ENCODE data around the gene TACC2.
A peak's percentile ranks its signal among the peaks of the same experiment; 100 is the strongest.

The TACC2 gene

GRCh38 chr10:122282909-122283308, 293.9 kb downstream of the TACC2 start:
- DNase-seq, result no peak

GRCh38 chr10:122285506-122286444, 296.8 kb downstream of the TACC2 start:
- DNase-seq, result no peak

GRCh38 chr10:122286867-122287266, 297.9 kb downstream of the TACC2 start:
- no peak for DNase-seq

GRCh38 chr10:122287570-122287969, 298.6 kb downstream of the TACC2 start:
- DNase-seq, result no peak

GRCh38 chr10:122288262-122288661, 299.3 kb downstream of the TACC2 start:
- no peak for DNase-seq

GRCh38 chr10:122288917-122289316, 300.0 kb downstream of the TACC2 start:
- no peak for DNase-seq

- DNase-seq, result no peak
Observed at GRCh38 chr10:122290334-122290733, 301.4 kb downstream of the TACC2 start.

GRCh38 chr10:122290833-122291532, 302.0 kb downstream of the TACC2 start:
- DNase-seq, result no peak

GRCh38 chr10:122291739-122292138, 302.8 kb downstream of the TACC2 start:
- no peak for DNase-seq

- no peak for DNase-seq
Observed at GRCh38 chr10:122292376-122292775, 303.4 kb downstream of the TACC2 start.

- DNase-seq, result no peak
Observed at GRCh38 chr10:122293156-122293960, 304.4 kb downstream of the TACC2 start.

- no peak for DNase-seq
Observed at GRCh38 chr10:122293961-122294380, 305.0 kb downstream of the TACC2 start.

- no peak for DNase-seq
Observed at GRCh38 chr10:122294511-122295450, 305.8 kb downstream of the TACC2 start.

- DNase-seq, result no peak
Observed at GRCh38 chr10:122295451-122295809, 306.5 kb downstream of the TACC2 start.

GRCh38 chr10:122296363-122297120, 307.6 kb downstream of the TACC2 start:
- no peak for DNase-seq

- DNase-seq, result no peak
Observed at GRCh38 chr10:122297583-122297982, 308.6 kb downstream of the TACC2 start.

- no peak for DNase-seq
Observed at GRCh38 chr10:122298206-122298597, 309.2 kb downstream of the TACC2 start.

- peak; percentile 46 for DNase-seq
Observed at GRCh38 chr10:122298598-122299301, 309.8 kb downstream of the TACC2 start.

GRCh38 chr10:122299423-122300075, 310.6 kb downstream of the TACC2 start:
- no peak for DNase-seq

All from CD4-positive, alpha-beta T cell treated with Interleukin-4 for 4 hours (primary cell).